Large intestine (tissue), 3 donors: Measurements from ENCODE around the gene ENTPD1. TPM values are rescaled to one million over a fixed set of nuclear protein-coding genes. Genes with fewer than 3 reads are reported as not detected.
"Not testable (repeated sequence)": the region's sequence is repeated elsewhere in the genome, so short reads cannot be mapped to it uniquely, and the experiment has no call there.

Experiments used
- DNase-seq, 2 donors: peaks; one replicate each; pipeline versions ENCODE4 v3.0.0 to v3.0.0-alpha.2; 2013
- H3K27ac ChIP-seq: one replicate; pipeline ENCODE4 v1.5.1; 2013; ENCODE audit warnings: low read length
- H3K27me3 ChIP-seq: 2 replicates; pipeline ENCODE4 v1.6.1; 2013; ENCODE audit warnings: low read length; ENCODE audit not compliant: control insufficient read depth, insufficient read depth
- H3K36me3 ChIP-seq: 2 replicates; pipeline ENCODE4 v1.6.1; 2013; ENCODE audit warnings: low read length; ENCODE audit not compliant: control insufficient read depth, insufficient read depth
- H3K4me1 ChIP-seq: one replicate; pipeline ENCODE4 v1.6.1; 2013; ENCODE audit warnings: low read length; ENCODE audit not compliant: control insufficient read depth, insufficient read depth
- H3K4me3 ChIP-seq: one replicate; pipeline ENCODE4 v1.5.1; 2013; ENCODE audit warnings: low read length
- H3K9me3 ChIP-seq: one replicate; pipeline ENCODE4 v1.6.1; 2013; ENCODE audit warnings: mild to moderate bottlenecking, low read depth, low read length, moderate library complexity; ENCODE audit not compliant: control insufficient read depth
- WGBS: methylation state at CpG from one replicate; pipeline ENCODE4 v1.1.5; 2013; ENCODE audit warnings: low lambda C conversion rate; ENCODE audit not compliant: insufficient coverage; 5-methylcytosine and 5-hydroxymethylcytosine counted together
- polyA plus RNA-seq: library from polyadenylated mRNA; unstranded; fragments of 120-200 nt; gene quantifications from one replicate; pipeline ENCODE4 v1.2.1, GENCODE V29; 2013

ENTPD1 gene
- polyA plus RNA-seq, 1 donor: 21.3 TPM

- DNase-seq: no peak
- H3K36me3 ChIP-seq: no peaks in the 10 kb centered on the region
- H3K27ac ChIP-seq: no peak overlapping the region
- peaks cover 2% of the 10 kb centered on the region for H3K27me3 ChIP-seq
- no peaks in the 10 kb centered on the region for H3K4me1 ChIP-seq
- H3K4me3 ChIP-seq: no peak overlapping the region
- H3K9me3 ChIP-seq: no peaks in the 10 kb centered on the region
- 84% methylated on average over 2 of the region's 3 CpGs for WGBS
Observed at GRCh38 chr10:95729323-95730055, 26.5 kb upstream of the ENTPD1 start.

DNA sequence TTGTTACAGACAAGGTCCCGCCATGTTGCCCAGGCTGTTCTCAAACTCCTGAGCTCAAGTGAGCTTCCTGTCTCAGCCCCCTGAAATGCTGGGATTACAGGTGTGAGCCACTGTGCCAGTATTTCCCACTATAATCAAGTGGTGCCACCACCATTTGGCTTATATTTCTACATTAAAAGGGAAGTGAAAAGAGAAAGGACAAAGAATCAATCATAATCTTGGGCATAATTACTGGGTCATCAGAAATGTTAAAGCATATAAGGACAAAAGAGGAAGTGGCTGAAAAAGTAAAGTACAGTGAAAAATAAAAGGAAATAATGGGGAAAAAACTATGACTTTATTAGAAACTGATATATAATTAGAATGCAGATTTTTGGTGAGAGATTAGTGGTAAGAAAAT lies 25.7 kb upstream of the ENTPD1 start:
- Histone ChIP-seq H3K36me3 (no peaks in the 10 kb centered on the region), H3K9me3 (no peaks in the 10 kb centered on the region), H3K4me1 (no peaks in the 10 kb centered on the region), H3K4me3 (no peak overlapping the region), H3K27ac (no peak overlapping the region), H3K27me3 (peaks cover 2% of the 10 kb centered on the region)
- DNase-seq: no peak
- 100% methylated on average over 1 of the region's 1 CpG for WGBS

GRCh38 chr10:95732907-95733306 lies 23.1 kb upstream of the ENTPD1 start:
- WGBS: 80% methylated on average over 1 of the region's 6 CpGs
- H3K27me3 ChIP-seq, DNase-seq, H3K9me3 ChIP-seq, H3K4me1 ChIP-seq, H3K4me3 ChIP-seq, H3K27ac ChIP-seq, H3K36me3 ChIP-seq: not testable (repeated sequence)

DNA sequence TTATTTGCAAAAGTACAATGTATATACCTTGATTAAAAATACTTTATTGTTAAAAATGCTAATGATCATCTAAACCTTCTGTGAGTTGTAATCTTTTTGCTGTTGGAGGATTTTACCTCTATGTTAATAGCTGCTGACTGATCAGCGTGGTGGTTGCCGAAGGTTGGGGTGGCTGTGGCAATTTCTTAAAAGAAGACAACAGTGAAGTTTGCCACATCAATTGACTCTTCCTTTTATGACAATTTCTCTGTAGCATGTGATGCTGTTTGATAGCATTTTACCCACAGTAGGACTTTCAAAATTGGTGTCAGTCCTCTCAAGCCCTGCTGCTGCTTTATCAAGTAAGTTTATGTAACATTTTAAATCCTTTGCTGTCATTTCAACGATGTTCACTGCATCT lies 16.9 kb upstream of the ENTPD1 start:
- DNase-seq: no peak
- Histone ChIP-seq H3K27ac (no peak overlapping the region), H3K9me3 (no peaks in the 10 kb centered on the region), H3K4me3 (no peak overlapping the region), H3K36me3 (no peaks in the 10 kb centered on the region), H3K27me3 (no peaks in the 10 kb centered on the region), H3K4me1 (no peaks in the 10 kb centered on the region)
- WGBS: 100% methylated on average over 1 of the region's 3 CpGs

GRCh38 chr10:95741807-95742467 lies 14.0 kb upstream of the ENTPD1 start:
- 32% methylated on average over 2 of the region's 6 CpGs for WGBS

GRCh38 chr10:95742485-95742884 lies 13.5 kb upstream of the ENTPD1 start:
- 62% methylated on average over 2 of the region's 3 CpGs for WGBS
- DNase-seq: no peak
- Histone ChIP-seq H3K9me3 (no peaks in the 10 kb centered on the region), H3K27ac (peak overlapping the region; percentile 20), H3K4me3 (no peak overlapping the region), H3K36me3 (no peaks in the 10 kb centered on the region), H3K4me1 (no peaks in the 10 kb centered on the region), H3K27me3 (no peaks in the 10 kb centered on the region)

More at GRCh38 chr10:95741807-95742467, 14.0 kb upstream of the ENTPD1 start:
- no peaks in the 10 kb centered on the region for H3K36me3 ChIP-seq
- H3K27me3 ChIP-seq: no peaks in the 10 kb centered on the region
- H3K27ac ChIP-seq: peak overlapping the region; percentile 20
- H3K4me3 ChIP-seq: no peak overlapping the region
- H3K9me3 ChIP-seq: no peaks in the 10 kb centered on the region
- H3K4me1 ChIP-seq: no peaks in the 10 kb centered on the region
- DNase-seq: peak in 1 of 2 donors; percentile 27

GRCh38 chr10:95742962-95743535 lies 12.9 kb upstream of the ENTPD1 start:
- H3K27ac ChIP-seq: no peak overlapping the region
- WGBS: 80% methylated on average over 1 of the region's 2 CpGs
- H3K27me3 ChIP-seq: no peaks in the 10 kb centered on the region
- H3K36me3 ChIP-seq: no peaks in the 10 kb centered on the region
- H3K4me1 ChIP-seq: no peaks in the 10 kb centered on the region
- no peaks in the 10 kb centered on the region for H3K9me3 ChIP-seq
- no peak for DNase-seq
- no peak overlapping the region for H3K4me3 ChIP-seq

DNA sequence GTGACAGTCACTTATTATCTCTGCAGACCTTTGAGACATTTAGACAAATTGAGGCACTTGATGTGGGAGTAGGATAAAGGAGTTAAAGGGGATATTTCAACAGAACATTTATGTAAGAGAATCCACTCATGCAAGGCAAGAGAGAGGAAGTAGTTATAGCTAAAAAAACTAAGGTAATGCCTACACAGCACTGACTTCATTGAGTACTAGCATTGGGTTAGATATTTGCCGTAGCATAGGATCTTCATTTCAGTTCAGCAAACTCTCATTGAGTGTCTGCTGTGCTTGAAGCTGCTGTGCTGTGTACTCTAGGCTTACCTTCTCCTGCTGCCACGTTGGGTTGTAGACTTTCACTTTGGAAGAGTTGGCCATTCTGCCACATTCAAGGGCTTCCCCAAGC lies 10.5 kb upstream of the ENTPD1 start:
- Histone ChIP-seq H3K36me3 (no peaks in the 10 kb centered on the region), H3K4me1 (no peaks in the 10 kb centered on the region), H3K27ac (no peak overlapping the region), H3K4me3 (no peak overlapping the region), H3K27me3 (no peaks in the 10 kb centered on the region), H3K9me3 (no peaks in the 10 kb centered on the region)
- WGBS: no CpG with 5 or more reads among the region's 2 CpGs
- DNase-seq: no peak

DNA sequence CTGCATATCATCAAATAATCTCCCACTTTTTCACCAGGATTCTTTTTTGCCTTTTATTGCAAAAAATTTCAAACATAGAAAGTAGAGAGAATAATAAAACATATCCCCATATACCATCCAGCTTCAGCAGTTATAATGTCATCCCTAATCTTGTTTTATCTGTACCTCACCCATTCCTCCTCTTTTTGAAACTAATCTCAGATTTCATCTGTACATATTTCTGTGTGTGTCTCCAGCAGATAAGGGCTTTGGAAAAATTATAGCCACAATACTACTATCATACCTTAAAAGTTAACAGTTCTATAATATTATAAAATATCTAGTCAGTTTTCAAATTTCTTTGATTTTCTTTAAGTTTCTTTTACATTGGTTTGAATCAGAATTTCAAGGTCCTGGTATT lies 7.6 kb upstream of the ENTPD1 start:
- no peaks in the 10 kb centered on the region for H3K4me1 ChIP-seq
- H3K27ac ChIP-seq: no peak overlapping the region
- H3K9me3 ChIP-seq: no peaks in the 10 kb centered on the region
- no peak for DNase-seq
- no peak overlapping the region for H3K4me3 ChIP-seq
- no peaks in the 10 kb centered on the region for H3K36me3 ChIP-seq
- H3K27me3 ChIP-seq: no peaks in the 10 kb centered on the region

DNA sequence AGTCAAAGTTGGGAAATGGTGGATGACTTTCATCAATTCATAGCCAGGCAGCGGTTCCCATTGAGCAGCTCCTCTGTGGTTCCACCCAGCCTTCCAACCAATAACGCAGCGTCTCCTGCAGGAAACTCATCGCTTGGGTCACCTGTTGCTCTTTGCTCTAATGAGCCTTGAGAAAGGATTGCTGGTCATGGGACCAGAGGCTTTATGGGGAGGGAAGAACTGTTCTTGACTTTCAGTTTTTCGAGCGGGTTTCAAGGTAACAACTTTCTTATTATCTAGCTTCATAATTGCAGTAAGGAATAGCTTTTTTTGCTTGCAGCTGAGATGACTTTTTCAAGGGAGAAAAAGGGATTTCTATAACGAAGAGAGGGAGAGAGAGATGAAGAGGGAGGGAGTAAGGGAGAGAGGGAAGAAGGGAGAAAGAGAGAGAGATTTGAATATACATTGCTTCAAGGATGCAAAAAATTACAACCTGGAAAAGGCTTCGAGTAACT lies 405 bp upstream of the ENTPD1 start:
- Histone ChIP-seq H3K27ac (peak overlapping the region; percentile 49), H3K4me3 (peak overlapping the region; percentile 37), H3K27me3 (no peaks in the 10 kb centered on the region), H3K36me3 (no peaks in the 10 kb centered on the region), H3K4me1 (no peaks in the 10 kb centered on the region), H3K9me3 (no peaks in the 10 kb centered on the region)
- WGBS: 25% methylated on average over 2 of the region's 8 CpGs
- peak; percentile 78 to 86 for DNase-seq
